ENCODE results near the gene MCCD1.
A peak's percentile ranks its signal among the peaks of the same experiment; 100 is the strongest.

Gene MCCD1

DNA sequence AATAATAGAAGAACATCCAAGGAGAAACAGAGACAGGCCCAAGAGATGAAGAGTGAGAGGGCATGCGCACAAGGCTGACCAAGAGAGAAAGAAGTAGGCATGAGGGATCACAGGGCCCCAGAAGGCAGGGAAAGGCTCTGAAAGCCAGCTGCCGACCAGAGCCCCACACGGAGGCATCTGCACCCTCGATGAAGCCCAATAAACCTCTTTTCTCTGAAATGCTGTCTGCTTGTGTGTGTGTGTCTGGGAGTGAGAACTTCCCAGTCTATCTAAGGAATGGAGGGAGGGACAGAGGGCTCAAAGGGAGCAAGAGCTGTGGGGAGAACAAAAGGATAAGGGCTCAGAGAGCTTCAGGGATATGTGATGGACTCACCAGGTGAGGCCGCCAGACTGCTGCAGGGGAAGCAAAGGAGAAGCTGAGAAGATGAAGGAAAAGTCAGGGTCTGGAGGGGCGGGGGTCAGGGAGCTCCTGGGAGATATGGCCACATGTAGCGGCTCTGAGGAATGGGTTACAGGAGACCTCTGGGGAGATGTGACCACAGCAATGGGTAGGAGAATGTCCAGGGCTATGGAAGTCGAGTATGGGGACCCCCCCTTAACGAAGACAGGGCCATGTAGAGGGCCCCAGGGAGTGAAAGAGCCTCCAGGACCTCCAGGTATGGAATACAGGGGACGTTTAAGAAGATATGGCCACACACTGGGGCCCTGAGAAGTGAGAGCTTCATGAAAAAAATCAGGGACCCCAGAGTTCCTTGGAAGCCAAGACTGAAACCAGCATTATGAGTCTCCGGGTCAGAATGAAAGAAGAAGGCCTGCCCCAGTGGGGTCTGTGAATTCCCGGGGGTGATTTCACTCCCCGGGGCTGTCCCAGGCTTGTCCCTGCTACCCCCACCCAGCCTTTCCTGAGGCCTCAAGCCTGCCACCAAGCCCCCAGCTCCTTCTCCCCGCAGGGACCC, 45.6 kb downstream of the MCCD1 start:
- Histone ChIP-seq H3K4me1 (ENCODE audit: control insufficient read depth, insufficient read depth, low read length) (peaks cover 25% of the 10 kb centered on the region), H3K9me3 (ENCODE audit: control insufficient read depth, insufficient read depth, low read depth, low read length) (no peaks in the 10 kb centered on the region), H3K36me3 (ENCODE audit: control insufficient read depth, insufficient read depth, low read length) (no peaks in the 10 kb centered on the region), H3K4me3 (ENCODE audit: low read depth, low read length) (no peak overlapping the region), H3K27ac (ENCODE audit: low read depth, low read length) (no peak overlapping the region), H3K27me3 (ENCODE audit: control insufficient read depth, insufficient read depth, low read length) (peaks cover 11% of the 10 kb centered on the region; the same call in 1 of the 2 replicates), H3K9ac (ENCODE audit: low read length) (no peak overlapping the region)

DNA sequence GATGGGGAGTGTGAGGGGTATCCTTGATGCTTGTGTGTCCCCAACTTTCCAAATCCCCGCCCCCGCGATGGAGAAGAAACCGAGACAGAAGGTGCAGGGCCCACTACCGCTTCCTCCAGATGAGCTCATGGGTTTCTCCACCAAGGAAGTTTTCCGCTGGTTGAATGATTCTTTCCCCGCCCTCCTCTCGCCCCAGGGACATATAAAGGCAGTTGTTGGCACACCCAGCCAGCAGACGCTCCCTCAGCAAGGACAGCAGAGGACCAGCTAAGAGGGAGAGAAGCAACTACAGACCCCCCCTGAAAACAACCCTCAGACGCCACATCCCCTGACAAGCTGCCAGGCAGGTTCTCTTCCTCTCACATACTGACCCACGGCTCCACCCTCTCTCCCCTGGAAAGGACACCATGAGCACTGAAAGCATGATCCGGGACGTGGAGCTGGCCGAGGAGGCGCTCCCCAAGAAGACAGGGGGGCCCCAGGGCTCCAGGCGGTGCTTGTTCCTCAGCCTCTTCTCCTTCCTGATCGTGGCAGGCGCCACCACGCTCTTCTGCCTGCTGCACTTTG, 46.7 kb downstream of the MCCD1 start, which contains the start of gene TNF:
Gene TNF (plus strand): TSS at position 231 of the 567 bp plus-strand sequence. CDS start 177 bp downstream, at position 408.
- H3K9ac ChIP-seq (ENCODE audit: low read length): no peak within 1 kb of the TSS
- peaks cover 34% of the 10 kb centered on the region for H3K4me1 ChIP-seq (ENCODE audit: control insufficient read depth, insufficient read depth, low read length)
- H3K4me3 ChIP-seq (ENCODE audit: low read depth, low read length): no peak within 1 kb of the TSS
- H3K27ac ChIP-seq (ENCODE audit: low read depth, low read length): no peak within 1 kb of the TSS
- no peaks in the 10 kb centered on the region for H3K36me3 ChIP-seq (ENCODE audit: control insufficient read depth, insufficient read depth, low read length)
- no peaks in the 10 kb centered on the region for H3K9me3 ChIP-seq (ENCODE audit: control insufficient read depth, insufficient read depth, low read depth, low read length)
- H3K27me3 ChIP-seq (ENCODE audit: control insufficient read depth, insufficient read depth, low read length): peaks cover 13% of the 10 kb centered on the region; the same call in 1 of the 2 replicates

GRCh38 chr6:31575952-31576685, 47.4 kb downstream of the MCCD1 start:
- no peak overlapping the region for H3K27ac ChIP-seq (ENCODE audit: low read depth, low read length)
- H3K27me3 ChIP-seq (ENCODE audit: control insufficient read depth, insufficient read depth, low read length): peaks cover 16% of the 10 kb centered on the region
- H3K9me3 ChIP-seq (ENCODE audit: control insufficient read depth, insufficient read depth, low read depth, low read length): no peaks in the 10 kb centered on the region
- H3K4me3 ChIP-seq (ENCODE audit: low read depth, low read length): no peak overlapping the region
- peaks cover 37% of the 10 kb centered on the region for H3K4me1 ChIP-seq (ENCODE audit: control insufficient read depth, insufficient read depth, low read length)
- H3K9ac ChIP-seq (ENCODE audit: low read length): no peak overlapping the region
- H3K36me3 ChIP-seq (ENCODE audit: control insufficient read depth, insufficient read depth, low read length): no peaks in the 10 kb centered on the region

- peaks cover 42% of the 10 kb centered on the region for H3K4me1 ChIP-seq (ENCODE audit: control insufficient read depth, insufficient read depth, low read length)
- H3K9me3 ChIP-seq (ENCODE audit: control insufficient read depth, insufficient read depth, low read depth, low read length): no peaks in the 10 kb centered on the region
- H3K4me3 ChIP-seq (ENCODE audit: low read depth, low read length): no peak overlapping the region
- no peak overlapping the region for H3K27ac ChIP-seq (ENCODE audit: low read depth, low read length)
- H3K9ac ChIP-seq (ENCODE audit: low read length): no peak overlapping the region
- H3K36me3 ChIP-seq (ENCODE audit: control insufficient read depth, insufficient read depth, low read length): no peaks in the 10 kb centered on the region
- peaks cover 24% of the 10 kb centered on the region for H3K27me3 ChIP-seq (ENCODE audit: control insufficient read depth, insufficient read depth, low read length)
Observed at GRCh38 chr6:31576897-31577578, 48.3 kb downstream of the MCCD1 start.

DNA sequence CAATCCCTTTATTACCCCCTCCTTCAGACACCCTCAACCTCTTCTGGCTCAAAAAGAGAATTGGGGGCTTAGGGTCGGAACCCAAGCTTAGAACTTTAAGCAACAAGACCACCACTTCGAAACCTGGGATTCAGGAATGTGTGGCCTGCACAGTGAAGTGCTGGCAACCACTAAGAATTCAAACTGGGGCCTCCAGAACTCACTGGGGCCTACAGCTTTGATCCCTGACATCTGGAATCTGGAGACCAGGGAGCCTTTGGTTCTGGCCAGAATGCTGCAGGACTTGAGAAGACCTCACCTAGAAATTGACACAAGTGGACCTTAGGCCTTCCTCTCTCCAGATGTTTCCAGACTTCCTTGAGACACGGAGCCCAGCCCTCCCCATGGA, 48.8 kb downstream of the MCCD1 start:
- Histone ChIP-seq H3K9me3 (ENCODE audit: control insufficient read depth, insufficient read depth, low read depth, low read length) (no peaks in the 10 kb centered on the region), H3K27me3 (ENCODE audit: control insufficient read depth, insufficient read depth, low read length) (peaks cover 25% of the 10 kb centered on the region), H3K4me1 (ENCODE audit: control insufficient read depth, insufficient read depth, low read length) (peaks cover 43% of the 10 kb centered on the region), H3K9ac (ENCODE audit: low read length) (no peak overlapping the region), H3K36me3 (ENCODE audit: control insufficient read depth, insufficient read depth, low read length) (no peaks in the 10 kb centered on the region), H3K4me3 (ENCODE audit: low read depth, low read length) (no peak overlapping the region), H3K27ac (ENCODE audit: low read depth, low read length) (no peak overlapping the region)

GRCh38 chr6:31578184-31579118, 49.7 kb downstream of the MCCD1 start:
- Histone ChIP-seq H3K9ac (ENCODE audit: low read length) (peak overlapping the region; percentile 40), H3K4me1 (ENCODE audit: control insufficient read depth, insufficient read depth, low read length) (peaks cover 43% of the 10 kb centered on the region), H3K27me3 (ENCODE audit: control insufficient read depth, insufficient read depth, low read length) (peaks cover 25% of the 10 kb centered on the region), H3K4me3 (ENCODE audit: low read depth, low read length) (peak overlapping the region; percentile 14; the same call in 1 of the 2 replicates), H3K27ac (ENCODE audit: low read depth, low read length) (no peak overlapping the region), H3K36me3 (ENCODE audit: control insufficient read depth, insufficient read depth, low read length) (no peaks in the 10 kb centered on the region), H3K9me3 (ENCODE audit: control insufficient read depth, insufficient read depth, low read depth, low read length) (no peaks in the 10 kb centered on the region)

- H3K4me1 ChIP-seq (ENCODE audit: control insufficient read depth, insufficient read depth, low read length): peaks cover 41% of the 10 kb centered on the region
Observed at GRCh38 chr6:31579119-31579505, 50.4 kb downstream of the MCCD1 start.

More at GRCh38 chr6:31579119-31579505, 50.4 kb downstream of the MCCD1 start:
- Histone ChIP-seq H3K27me3 (ENCODE audit: control insufficient read depth, insufficient read depth, low read length) (peaks cover 25% of the 10 kb centered on the region), H3K9me3 (ENCODE audit: control insufficient read depth, insufficient read depth, low read depth, low read length) (no peaks in the 10 kb centered on the region), H3K9ac (ENCODE audit: low read length) (no peak overlapping the region), H3K27ac (ENCODE audit: low read depth, low read length) (no peak overlapping the region), H3K36me3 (ENCODE audit: control insufficient read depth, insufficient read depth, low read length) (no peaks in the 10 kb centered on the region), H3K4me3 (ENCODE audit: low read depth, low read length) (no peak overlapping the region)
